ENCODE data around the gene DBP.
"Not testable (repeated sequence)": the region's sequence is repeated elsewhere in the genome, so short reads cannot be mapped to it uniquely, and the experiment has no call there.

Gene DBP

GRCh38 chr19:48634036-48634342 lies 3.2 kb downstream of the DBP start:
- peaks cover 3% of the 10 kb centered on the region for H3F3A ChIP-seq (ENCODE audit: low read depth)
- H3K4me1 ChIP-seq (ENCODE audit: insufficient read depth, low read length, poor library complexity, severe bottlenecking), result peaks cover 39% of the 10 kb centered on the region
- peak overlapping the region; percentile 97 for H3K9ac ChIP-seq (ENCODE audit: low read depth, low read length, poor library complexity, severe bottlenecking)
- no peaks in the 10 kb centered on the region for H3K9me3 ChIP-seq (ENCODE audit: insufficient read depth, low read depth, low read length)
- H3K9me2 ChIP-seq (replicated peaks; ENCODE audit: low read depth, low read length), result no peaks in the 10 kb centered on the region
- H3K27me3 ChIP-seq (ENCODE audit: insufficient read depth, low read length, poor library complexity, severe bottlenecking), result no peaks in the 10 kb centered on the region
- peak overlapping the region; percentile 93 for H3K4me3 ChIP-seq (ENCODE audit: low read length, poor library complexity, severe bottlenecking)
- peak overlapping the region; percentile 44; the same call in 1 of the 2 replicates for H2AFZ ChIP-seq (ENCODE audit: low read length)
- TF ChIP-seq EZH2phosphoT487 (IDR thresholded peaks at IDR 0.05; ENCODE audit: borderline replicate concordance), result no peak
- TF ChIP-seq, protein P1, sequence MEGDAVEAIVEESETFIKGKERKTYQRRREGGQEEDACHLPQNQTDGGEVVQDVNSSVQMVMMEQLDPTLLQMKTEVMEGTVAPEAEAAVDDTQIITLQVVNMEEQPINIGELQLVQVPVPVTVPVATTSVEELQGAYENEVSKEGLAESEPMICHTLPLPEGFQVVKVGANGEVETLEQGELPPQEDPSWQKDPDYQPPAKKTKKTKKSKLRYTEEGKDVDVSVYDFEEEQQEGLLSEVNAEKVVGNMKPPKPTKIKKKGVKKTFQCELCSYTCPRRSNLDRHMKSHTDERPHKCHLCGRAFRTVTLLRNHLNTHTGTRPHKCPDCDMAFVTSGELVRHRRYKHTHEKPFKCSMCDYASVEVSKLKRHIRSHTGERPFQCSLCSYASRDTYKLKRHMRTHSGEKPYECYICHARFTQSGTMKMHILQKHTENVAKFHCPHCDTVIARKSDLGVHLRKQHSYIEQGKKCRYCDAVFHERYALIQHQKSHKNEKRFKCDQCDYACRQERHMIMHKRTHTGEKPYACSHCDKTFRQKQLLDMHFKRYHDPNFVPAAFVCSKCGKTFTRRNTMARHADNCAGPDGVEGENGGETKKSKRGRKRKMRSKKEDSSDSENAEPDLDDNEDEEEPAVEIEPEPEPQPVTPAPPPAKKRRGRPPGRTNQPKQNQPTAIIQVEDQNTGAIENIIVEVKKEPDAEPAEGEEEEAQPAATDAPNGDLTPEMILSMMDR (conservative IDR thresholded peaks at IDR 0.05; ENCODE audit: low read length), result no peak
- H3K36me3 ChIP-seq (ENCODE audit: insufficient read depth, low read length), result peaks cover 12% of the 10 kb centered on the region; the same call in 1 of the 2 replicates
- peaks cover 4% of the 10 kb centered on the region for H4K20me1 ChIP-seq (ENCODE audit: insufficient read depth, low read length, poor library complexity, severe bottlenecking)
- H3K79me2 ChIP-seq (ENCODE audit: insufficient read depth, low read length), result peaks cover 38% of the 10 kb centered on the region
- H3K4me2 ChIP-seq (ENCODE audit: low read depth, low read length, poor library complexity, severe bottlenecking), result peak overlapping the region; percentile 99

GRCh38 chr19:48633148-48634035 lies 3.8 kb downstream of the DBP start:
- Histone ChIP-seq H3F3A (ENCODE audit: low read depth) (peaks cover 3% of the 10 kb centered on the region), H3K4me2 (ENCODE audit: low read depth, low read length, poor library complexity, severe bottlenecking) (peak overlapping the region; percentile 99), H4K20me1 (ENCODE audit: insufficient read depth, low read length, poor library complexity, severe bottlenecking) (peaks cover 4% of the 10 kb centered on the region), H3K27me3 (ENCODE audit: insufficient read depth, low read length, poor library complexity, severe bottlenecking) (no peaks in the 10 kb centered on the region), H3K4me3 (ENCODE audit: low read length, poor library complexity, severe bottlenecking) (peak overlapping the region; percentile 93), H3K79me2 (ENCODE audit: insufficient read depth, low read length) (peaks cover 38% of the 10 kb centered on the region), H2AFZ (ENCODE audit: low read length) (no peak overlapping the region), H3K4me1 (ENCODE audit: insufficient read depth, low read length, poor library complexity, severe bottlenecking) (peaks cover 35% of the 10 kb centered on the region), H3K36me3 (ENCODE audit: insufficient read depth, low read length) (peaks cover 12% of the 10 kb centered on the region; the same call in 1 of the 2 replicates), H3K9me3 (ENCODE audit: insufficient read depth, low read depth, low read length) (no peaks in the 10 kb centered on the region), H3K9ac (ENCODE audit: low read depth, low read length, poor library complexity, severe bottlenecking) (peak overlapping the region; percentile 97), H3K9me2 (replicated peaks; ENCODE audit: low read depth, low read length) (no peaks in the 10 kb centered on the region)
- TF ChIP-seq, protein P1 (conservative IDR thresholded peaks at IDR 0.05; ENCODE audit: low read length), result no peak
- TF ChIP-seq EZH2phosphoT487 (IDR thresholded peaks at IDR 0.05; ENCODE audit: borderline replicate concordance), result no peak

DNA sequence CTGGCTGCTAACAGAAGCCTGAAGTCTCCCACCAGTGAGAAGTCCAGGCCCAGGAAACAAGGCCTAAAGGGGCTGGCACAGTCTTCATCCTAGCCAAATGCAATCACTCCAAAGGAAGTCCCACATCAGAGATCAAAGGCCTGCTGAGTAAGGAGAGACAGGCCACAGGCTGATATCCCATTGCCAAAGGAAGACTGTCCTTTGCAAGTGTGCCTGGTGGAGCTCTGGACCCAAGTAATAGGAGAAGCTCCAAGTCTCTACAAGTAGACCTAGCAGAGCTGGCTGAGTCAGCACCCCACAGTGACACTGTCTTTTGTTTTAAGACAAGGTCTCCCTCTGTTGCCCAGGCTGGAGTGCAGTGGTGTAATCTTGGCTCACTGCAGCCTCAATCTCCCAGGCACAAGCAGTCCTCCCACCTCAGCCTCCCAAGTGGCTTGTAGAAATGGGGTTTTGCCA lies 4.5 kb downstream of the DBP start:
- Histone ChIP-seq H3K9me3 (ENCODE audit: insufficient read depth, low read depth, low read length) (no peaks in the 10 kb centered on the region), H3K79me2 (ENCODE audit: insufficient read depth, low read length) (peaks cover 38% of the 10 kb centered on the region), H3K9ac (ENCODE audit: low read depth, low read length, poor library complexity, severe bottlenecking) (peak overlapping the region; percentile 97), H3K4me3 (ENCODE audit: low read length, poor library complexity, severe bottlenecking) (peak overlapping the region; percentile 93), H3F3A (ENCODE audit: low read depth) (peaks cover 3% of the 10 kb centered on the region), H3K4me2 (ENCODE audit: low read depth, low read length, poor library complexity, severe bottlenecking) (peak overlapping the region; percentile 99), H3K9me2 (replicated peaks; ENCODE audit: low read depth, low read length) (no peaks in the 10 kb centered on the region), H3K27me3 (ENCODE audit: insufficient read depth, low read length, poor library complexity, severe bottlenecking) (no peaks in the 10 kb centered on the region), H4K20me1 (ENCODE audit: insufficient read depth, low read length, poor library complexity, severe bottlenecking) (peaks cover 4% of the 10 kb centered on the region), H3K4me1 (ENCODE audit: insufficient read depth, low read length, poor library complexity, severe bottlenecking) (peaks cover 33% of the 10 kb centered on the region), H3K36me3 (ENCODE audit: insufficient read depth, low read length) (peaks cover 12% of the 10 kb centered on the region; the same call in 1 of the 2 replicates), H2AFZ (ENCODE audit: low read length) (no peak overlapping the region)
- TF ChIP-seq, protein P1 (conservative IDR thresholded peaks at IDR 0.05; ENCODE audit: low read length), result no peak
- no peak for TF ChIP-seq EZH2phosphoT487 (IDR thresholded peaks at IDR 0.05; ENCODE audit: borderline replicate concordance)

DNA sequence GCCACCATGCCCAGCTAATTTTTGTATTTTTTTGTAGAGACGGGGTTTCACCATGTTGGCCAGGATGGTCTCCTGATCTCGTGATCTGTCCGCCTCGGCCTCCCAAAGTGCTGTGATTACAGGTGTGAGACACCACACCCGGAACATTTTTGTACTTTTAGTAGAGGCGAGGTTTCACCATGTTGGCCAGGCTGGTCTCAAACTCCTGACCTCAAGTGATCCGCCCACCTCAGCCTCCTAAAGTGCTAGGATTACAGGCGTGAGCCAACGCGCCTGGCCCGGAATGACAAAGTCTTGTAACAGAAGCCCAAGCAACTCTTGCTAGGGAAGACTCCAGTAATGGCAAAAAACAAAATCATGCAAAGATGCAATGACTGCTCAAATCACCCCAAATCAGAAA lies 4.9 kb downstream of the DBP start:
- Histone ChIP-seq H3K79me2 (ENCODE audit: insufficient read depth, low read length) (peaks cover 38% of the 10 kb centered on the region), H3K4me3 (ENCODE audit: low read length, poor library complexity, severe bottlenecking) (peak overlapping the region; percentile 93), H3K9ac (ENCODE audit: low read depth, low read length, poor library complexity, severe bottlenecking) (peak overlapping the region; percentile 97), H3K4me2 (ENCODE audit: low read depth, low read length, poor library complexity, severe bottlenecking) (peak overlapping the region; percentile 99), H3K4me1 (ENCODE audit: insufficient read depth, low read length, poor library complexity, severe bottlenecking) (peaks cover 33% of the 10 kb centered on the region), H3K36me3 (ENCODE audit: insufficient read depth, low read length) (peaks cover 12% of the 10 kb centered on the region; the same call in 1 of the 2 replicates)
- not testable (repeated sequence) for H3K9me3 ChIP-seq (ENCODE audit: insufficient read depth, low read depth, low read length); H2AFZ ChIP-seq (ENCODE audit: low read length); H3K27me3 ChIP-seq (ENCODE audit: insufficient read depth, low read length, poor library complexity, severe bottlenecking); H4K20me1 ChIP-seq (ENCODE audit: insufficient read depth, low read length, poor library complexity, severe bottlenecking); H3K9me2 ChIP-seq (replicated peaks; ENCODE audit: low read depth, low read length); H3F3A ChIP-seq (ENCODE audit: low read depth)

All from Loucy (cell line).